PC-9 (cell line): Measurements from ENCODE around the gene INAVA.

ENCODE experiments used
- EZH2 ChIP-seq: fragments of 200-600 bp; sonication (generic); IDR thresholded peaks from 2 replicates; pipeline ENCODE4 v1.8.0; 2017; ENCODE audit warnings: antibody characterized with exemption, low read depth
- TF ChIP-seq, protein P1 (sequence below): fragments of 200-600 bp; sonication (generic); conservative IDR thresholded peaks from 2 replicates; pipeline ENCODE4 v1.6.1; 2017; ENCODE audit warnings: mixed run types, antibody characterized with exemption, mild to moderate bottlenecking, moderate library complexity

GRCh38 chr1:200951016-200951415, 56.3 kb downstream of the INAVA start:
- TF ChIP-seq, protein P1, sequence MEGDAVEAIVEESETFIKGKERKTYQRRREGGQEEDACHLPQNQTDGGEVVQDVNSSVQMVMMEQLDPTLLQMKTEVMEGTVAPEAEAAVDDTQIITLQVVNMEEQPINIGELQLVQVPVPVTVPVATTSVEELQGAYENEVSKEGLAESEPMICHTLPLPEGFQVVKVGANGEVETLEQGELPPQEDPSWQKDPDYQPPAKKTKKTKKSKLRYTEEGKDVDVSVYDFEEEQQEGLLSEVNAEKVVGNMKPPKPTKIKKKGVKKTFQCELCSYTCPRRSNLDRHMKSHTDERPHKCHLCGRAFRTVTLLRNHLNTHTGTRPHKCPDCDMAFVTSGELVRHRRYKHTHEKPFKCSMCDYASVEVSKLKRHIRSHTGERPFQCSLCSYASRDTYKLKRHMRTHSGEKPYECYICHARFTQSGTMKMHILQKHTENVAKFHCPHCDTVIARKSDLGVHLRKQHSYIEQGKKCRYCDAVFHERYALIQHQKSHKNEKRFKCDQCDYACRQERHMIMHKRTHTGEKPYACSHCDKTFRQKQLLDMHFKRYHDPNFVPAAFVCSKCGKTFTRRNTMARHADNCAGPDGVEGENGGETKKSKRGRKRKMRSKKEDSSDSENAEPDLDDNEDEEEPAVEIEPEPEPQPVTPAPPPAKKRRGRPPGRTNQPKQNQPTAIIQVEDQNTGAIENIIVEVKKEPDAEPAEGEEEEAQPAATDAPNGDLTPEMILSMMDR: no peak
- no peak for TF ChIP-seq EZH2
